H9 (cell line): ENCODE measurements around the gene COL23A1. TPM values are rescaled to one million over a fixed set of nuclear protein-coding genes. Genes with fewer than 3 reads are reported as not detected.

Experiments
- DNase-seq: peaks from one replicate; pipeline ENCODE4 v3.0.0-alpha.2; 2017
- H2AFZ ChIP-seq: one replicate; pipeline ENCODE4 v1.6.1; 2013; ENCODE audit warnings: mild to moderate bottlenecking, low read length, control low read depth, moderate library complexity
- H2AK5ac ChIP-seq: 2 replicates; pipeline ENCODE4 v1.6.1; 2013; ENCODE audit warnings: low read length, control low read depth, mixed read lengths; ENCODE audit not compliant: insufficient read length
- H2BK120ac ChIP-seq: one replicate; pipeline ENCODE4 v1.6.1; 2013; ENCODE audit warnings: low read depth, mild to moderate bottlenecking, low read length, control low read depth, inconsistent platforms; ENCODE audit not compliant: poor library complexity, severe bottlenecking
- H2BK12ac ChIP-seq: 2 replicates; pipeline ENCODE4 v1.6.1; 2013; ENCODE audit warnings: low read length, control low read depth, mixed read lengths, low read depth; ENCODE audit not compliant: insufficient read length
- H2BK15ac ChIP-seq: 2 replicates; pipeline ENCODE4 v1.6.1; 2013; ENCODE audit warnings: low read depth, low read length, control low read depth
- H2BK20ac ChIP-seq: one replicate; pipeline ENCODE4 v1.6.1; 2013; ENCODE audit warnings: low read depth, mild to moderate bottlenecking, low read length, control low read depth, inconsistent platforms; ENCODE audit not compliant: poor library complexity, severe bottlenecking
- H2BK5ac ChIP-seq: 2 replicates; pipeline ENCODE4 v1.6.1; 2013; ENCODE audit warnings: low read length, control low read depth, mixed read lengths; ENCODE audit not compliant: insufficient read length
- H3K14ac ChIP-seq: 2 replicates; pipeline ENCODE4 v1.6.1; 2013; ENCODE audit warnings: low read length, control low read depth; ENCODE audit not compliant: insufficient read depth
- H3K18ac ChIP-seq: 2 replicates; pipeline ENCODE4 v1.6.1; 2013; ENCODE audit warnings: low read depth, mild to moderate bottlenecking, mixed read lengths, low read length, control low read depth; ENCODE audit not compliant: insufficient read length
- H3K23ac ChIP-seq: 2 replicates; pipeline ENCODE4 v1.6.1; 2013; ENCODE audit warnings: low read length, control low read depth, mixed read lengths, low read depth; ENCODE audit not compliant: insufficient read length
- H3K23me2 ChIP-seq: 2 replicates; pipeline ENCODE4 v1.6.1; 2013; ENCODE audit warnings: low read depth, mild to moderate bottlenecking, mixed read lengths, low read length, control low read depth; ENCODE audit not compliant: insufficient read length, poor library complexity, severe bottlenecking
- H3K27ac ChIP-seq: 2 replicates; pipeline ENCODE4 v1.5.1; 2013; ENCODE audit warnings: low read length, control low read depth, mixed read lengths, low read depth; ENCODE audit not compliant: insufficient read length
- H3K27me3 ChIP-seq: 2 replicates; pipeline ENCODE4 v1.6.1; 2013; ENCODE audit warnings: low read length, control low read depth, inconsistent platforms; ENCODE audit not compliant: insufficient read depth
- H3K4ac ChIP-seq: 2 replicates; pipeline ENCODE4 v1.6.1; 2013; ENCODE audit warnings: low read depth, mild to moderate bottlenecking, control low read depth, inconsistent platforms, low read length, moderate library complexity
- H3K4me1 ChIP-seq: 2 replicates; pipeline ENCODE4 v1.6.1; 2013; ENCODE audit warnings: low read length, control low read depth, inconsistent platforms; ENCODE audit not compliant: insufficient read depth
- H3K4me2 ChIP-seq: 2 replicates; pipeline ENCODE4 v1.6.1; 2013; ENCODE audit warnings: low read length, control low read depth, mixed read lengths; ENCODE audit not compliant: insufficient read length, insufficient read depth
- H3K56ac ChIP-seq: 2 replicates; pipeline ENCODE4 v1.6.1; 2013; ENCODE audit warnings: low read depth, mild to moderate bottlenecking, mixed read lengths, low read length, control low read depth; ENCODE audit not compliant: insufficient read length
- H3K79me1 ChIP-seq: 2 replicates; pipeline ENCODE4 v1.6.1; 2013; ENCODE audit warnings: low read depth, mild to moderate bottlenecking, moderate library complexity, low read length, control low read depth, inconsistent platforms; ENCODE audit not compliant: insufficient read depth, poor library complexity, severe bottlenecking
- H3K79me2 ChIP-seq: 2 replicates; pipeline ENCODE4 v1.6.1; 2013; ENCODE audit warnings: low read length, control low read depth, inconsistent platforms; ENCODE audit not compliant: insufficient read depth
- H3K9ac ChIP-seq: 2 replicates; pipeline ENCODE4 v1.6.1; 2013; ENCODE audit warnings: low read length, control low read depth, mixed read lengths; ENCODE audit not compliant: insufficient read length; ENCODE audit errors: extremely low read depth
- H3K9me3 ChIP-seq: one replicate; pipeline ENCODE4 v1.6.1; 2013; ENCODE audit warnings: low read depth, low read length, inconsistent platforms; ENCODE audit not compliant: control insufficient read depth
- H3T11ph ChIP-seq: one replicate; pipeline ENCODE4 v1.6.1; 2013; ENCODE audit warnings: mild to moderate bottlenecking, low read length, control low read depth, inconsistent platforms
- H4K20me1 ChIP-seq: one replicate; pipeline ENCODE4 v1.6.1; 2013; ENCODE audit not compliant: control insufficient read depth, insufficient read length, insufficient read depth
- H4K5ac ChIP-seq: 2 replicates; pipeline ENCODE4 v1.6.1; 2013; ENCODE audit warnings: low read depth, mild to moderate bottlenecking, mixed read lengths, low read length, control low read depth; ENCODE audit not compliant: insufficient read length
- H4K8ac ChIP-seq: replicated peaks from 2 replicates; pipeline ENCODE4 v1.6.1; 2013; ENCODE audit warnings: low read length, control low read depth, mixed read lengths, low read depth; ENCODE audit not compliant: insufficient read length
- H4K91ac ChIP-seq: 2 replicates; pipeline ENCODE4 v1.6.1; 2013; ENCODE audit warnings: low read depth, mild to moderate bottlenecking, moderate library complexity, mixed read lengths, low read length, control low read depth; ENCODE audit not compliant: insufficient read length
- H3K27ac Mint-ChIP-seq, 3 experiments: 2 replicates in 2 of 3; 3 replicates in 1 of 3; pipeline ENCODE4 v1.8.0; 2020 to 2021; ENCODE audit warnings: mixed read lengths in 3 of 3, mild to moderate bottlenecking in 1 of 3, moderate library complexity in 1 of 3
- H3K27me3 Mint-ChIP-seq: 2 replicates; pipeline ENCODE4 v1.8.0; 2021; ENCODE audit warnings: low read depth, mild to moderate bottlenecking, moderate library complexity, mixed read lengths
- H3K36me3 Mint-ChIP-seq, 3 experiments: 2 replicates in 2 of 3; 3 replicates in 1 of 3; pipeline ENCODE4 v1.8.0; 2020 to 2021; ENCODE audit warnings: low read depth in 3 of 3, mixed read lengths in 3 of 3; ENCODE audit not compliant: insufficient read depth in 1 of 3
- H3K4me1 Mint-ChIP-seq, 2 experiments: 2 replicates each; pipeline ENCODE4 v1.8.0; 2020; ENCODE audit warnings: mixed read lengths in 2 of 2
- H3K4me3 Mint-ChIP-seq, 2 experiments: 2 replicates in 1 of 2; 3 replicates in 1 of 2; pipeline ENCODE4 v1.8.0; 2020 to 2021; ENCODE audit warnings: mild to moderate bottlenecking in 2 of 2, mixed read lengths in 2 of 2, moderate library complexity in 1 of 2
- H3K9me3 Mint-ChIP-seq, 2 experiments: 2 replicates in 1 of 2; 3 replicates in 1 of 2; pipeline ENCODE4 v1.8.0; 2020; ENCODE audit warnings: mild to moderate bottlenecking in 2 of 2, mixed read lengths in 2 of 2, moderate library complexity in 1 of 2
- CTCF ChIP-seq: fragments of 200-600 bp; sonication (generic); conservative IDR thresholded peaks from 3 replicates; pipeline ENCODE4 v1.8.0; 2021; ENCODE audit warnings: antibody characterized with exemption, mild to moderate bottlenecking
- WGBS: extraction: QIAGEN DNeasy Blood & Tissue Kit; methylation state at CpG from one replicate; pipeline ENCODE4 v1.1.7; 2013; ENCODE audit warnings: missing lambda C conversion rate, low lambda C conversion rate, mixed read lengths; ENCODE audit not compliant: insufficient read length; ENCODE audit errors: extremely low coverage; 5-methylcytosine and 5-hydroxymethylcytosine counted together
- total RNA-seq: library from RNA; stranded (reverse); gene quantifications from 2 replicates; pipeline ENCODE4 v1.2.1, GENCODE V29; 2021

Gene COL23A1
- total RNA-seq, 1 experiment from 2014 or later, result 2.6 TPM

DNA sequence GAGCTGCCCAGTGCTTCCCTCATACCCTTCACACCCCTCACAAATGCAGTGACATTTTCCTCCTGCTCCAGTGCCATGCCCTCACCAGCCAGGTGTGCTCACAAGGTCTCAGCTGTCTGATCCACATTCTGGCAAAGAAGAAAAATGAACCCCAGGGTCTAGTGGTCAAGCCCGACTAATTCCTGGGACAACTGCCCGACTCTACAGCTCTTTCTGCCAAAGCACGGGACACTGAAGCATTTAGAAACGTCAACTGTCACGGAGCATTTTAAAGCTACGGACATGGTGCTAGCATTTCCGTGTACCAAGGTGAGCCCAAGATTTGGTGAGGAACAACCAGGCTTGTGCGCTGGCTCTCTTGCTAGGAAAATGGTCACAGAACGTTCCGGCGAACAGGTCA is 300.8 kb downstream of the COL23A1 start:
- Mint-ChIP-seq H3K27ac (no peak overlapping the region), H3K4me3 (no peak overlapping the region), H3K36me3 (no peaks in the 10 kb centered on the region; a peak in 2 of 7 replicates), H3K27me3 (peaks cover 3% of the 10 kb centered on the region), H3K4me1 (peaks cover 0 to 21% of the 10 kb centered on the region in 2 experiments; a peak in 3 of 4 replicates), H3K9me3 (no peaks in the 10 kb centered on the region; a peak in 1 of 5 replicates)
- Histone ChIP-seq H3K79me1 (no peaks in the 10 kb centered on the region), H3K9me3 (no peaks in the 10 kb centered on the region), H3K18ac (no peak overlapping the region), H3K23me2 (peaks cover 3% of the 10 kb centered on the region), H3K9ac (no peak overlapping the region), H3K27me3 (no peaks in the 10 kb centered on the region), H3T11ph (no peak overlapping the region), H4K91ac (no peak overlapping the region), H3K79me2 (no peaks in the 10 kb centered on the region), H3K14ac (no peak overlapping the region), H2BK5ac (no peak overlapping the region), H3K27ac (no peak overlapping the region), H4K8ac (no peak overlapping the region), H2AK5ac (no peak overlapping the region), H3K56ac (no peak overlapping the region), H2BK120ac (no peak overlapping the region), H2BK12ac (no peak overlapping the region), H3K4me1 (no peaks in the 10 kb centered on the region), H4K20me1 (no peaks in the 10 kb centered on the region), H4K5ac (no peak overlapping the region), H2BK20ac (no peak overlapping the region), H3K4ac (no peak overlapping the region), H3K4me2 (no peak overlapping the region), H2AFZ (no peak overlapping the region), H3K23ac (no peak overlapping the region), H2BK15ac (no peak overlapping the region)
- no peak for TF ChIP-seq CTCF
- no CpG with 5 or more reads among the region's 11 CpGs for WGBS
- no peak for DNase-seq
